Loucy (cell line): Measurements from ENCODE around the gene SLBP.

Source experiments
- H2AFZ ChIP-seq: fragments of 200-600 bp; sonication (generic); 2 replicates; pipeline ENCODE4 v1.6.0; 2016; ENCODE audit warnings: antibody characterized with exemption, mild to moderate bottlenecking, low read length, moderate library complexity
- H3F3A ChIP-seq: fragments of 200-600 bp; 2 replicates; pipeline ENCODE4 v1.6.0; 2016; ENCODE audit warnings: antibody characterized with exemption, low read depth, mild to moderate bottlenecking
- H3K27me3 ChIP-seq: fragments of 200-600 bp; sonication (generic); 2 replicates; pipeline ENCODE4 v1.6.1; 2014; ENCODE audit warnings: low read length, mild to moderate bottlenecking; ENCODE audit not compliant: insufficient read depth, poor library complexity, severe bottlenecking
- H3K36me3 ChIP-seq: fragments of 200-600 bp; sonication (generic); 2 replicates; pipeline ENCODE4 v1.6.1; 2016; ENCODE audit warnings: low read length; ENCODE audit not compliant: insufficient read depth
- H3K4me1 ChIP-seq: fragments of 200-600 bp; sonication (generic); 2 replicates; pipeline ENCODE4 v1.5.1; 2014; ENCODE audit warnings: low read length, mild to moderate bottlenecking; ENCODE audit not compliant: insufficient read depth, poor library complexity, severe bottlenecking
- H3K4me2 ChIP-seq: fragments of 200-600 bp; sonication (generic); 2 replicates; pipeline ENCODE4 v1.6.0; 2014; ENCODE audit warnings: antibody characterized with exemption, low read length, low read depth, mild to moderate bottlenecking; ENCODE audit not compliant: poor library complexity, severe bottlenecking
- H3K4me3 ChIP-seq: fragments of 200-600 bp; sonication (generic); 2 replicates; pipeline ENCODE4 v1.5.1; 2014; ENCODE audit warnings: low read length, mild to moderate bottlenecking, mixed read lengths; ENCODE audit not compliant: poor library complexity, severe bottlenecking
- H3K79me2 ChIP-seq: fragments of 200-600 bp; sonication (generic); 2 replicates; pipeline ENCODE4 v1.6.1; 2014; ENCODE audit warnings: low read length; ENCODE audit not compliant: insufficient read depth
- H3K9ac ChIP-seq: fragments of 200-600 bp; sonication (generic); 2 replicates; pipeline ENCODE4 v1.6.0; 2014; ENCODE audit warnings: mild to moderate bottlenecking, low read depth, low read length, moderate library complexity; ENCODE audit not compliant: poor library complexity, severe bottlenecking
- H3K9me2 ChIP-seq: fragments of 200-600 bp; sonication (generic); replicated peaks from 2 replicates; pipeline ENCODE4 v1.6.1; 2016; ENCODE audit warnings: low read depth, low read length, mixed read lengths
- H3K9me3 ChIP-seq: fragments of 200-600 bp; sonication (generic); 2 replicates; pipeline ENCODE4 v1.6.1; 2014; ENCODE audit warnings: mild to moderate bottlenecking, antibody characterized with exemption, low read length, low read depth; ENCODE audit not compliant: insufficient read depth
- H4K20me1 ChIP-seq: fragments of 200-600 bp; sonication (generic); 2 replicates; pipeline ENCODE4 v1.6.0; 2014; ENCODE audit warnings: antibody characterized with exemption, low read length, mild to moderate bottlenecking; ENCODE audit not compliant: insufficient read depth, poor library complexity, severe bottlenecking
- EZH2phosphoT487 ChIP-seq: fragments of 200-600 bp; IDR thresholded peaks from 2 replicates; pipeline ENCODE4 v1.6.1; 2018; ENCODE audit warnings: antibody characterized with exemption, mild to moderate bottlenecking, moderate library complexity, borderline replicate concordance
- TF ChIP-seq, protein P1 (sequence below): fragments of 200-600 bp; sonication (generic); conservative IDR thresholded peaks from 2 replicates; pipeline ENCODE4 v1.5.1; 2014; ENCODE audit warnings: mild to moderate bottlenecking, antibody characterized with exemption, low read length

Gene SLBP

DNA sequence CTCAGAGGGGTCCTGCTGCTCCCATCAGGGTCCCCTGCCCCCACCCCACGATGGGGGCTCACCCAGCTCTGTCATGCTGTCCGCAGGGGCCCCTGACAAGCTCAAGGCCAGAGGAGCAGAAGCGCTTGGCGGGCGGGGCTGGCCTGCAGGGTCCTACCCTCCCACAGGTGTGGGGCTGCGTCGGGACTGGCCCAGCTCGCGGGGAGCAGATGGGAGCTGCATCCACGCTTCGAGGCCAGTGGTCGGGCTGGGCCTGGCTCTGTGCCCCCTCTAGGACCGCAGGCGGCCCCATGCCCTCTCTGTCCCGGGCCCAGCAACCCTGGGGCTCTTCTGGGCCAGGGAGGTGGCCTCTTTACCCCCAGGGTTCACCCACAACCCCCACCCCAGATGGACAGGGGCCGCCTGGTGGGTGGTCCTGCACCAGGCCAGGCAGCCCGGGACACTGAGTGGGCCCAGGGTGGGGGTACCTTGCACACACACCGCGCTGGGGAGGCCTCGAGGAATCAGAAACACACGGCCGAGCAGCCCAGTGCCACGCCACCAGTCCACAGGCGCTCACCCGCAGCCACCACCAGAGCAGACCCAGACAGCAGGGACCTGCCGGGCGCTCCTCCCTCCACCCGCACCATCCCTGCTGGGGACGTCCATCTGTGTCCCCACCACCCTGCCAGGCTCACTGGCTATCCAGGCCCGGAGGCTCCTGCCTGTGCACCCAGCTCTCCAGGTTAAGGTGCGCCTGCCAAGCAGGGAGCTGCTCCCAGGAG, 39.2 kb upstream of the SLBP start:
- TF ChIP-seq, protein P1, sequence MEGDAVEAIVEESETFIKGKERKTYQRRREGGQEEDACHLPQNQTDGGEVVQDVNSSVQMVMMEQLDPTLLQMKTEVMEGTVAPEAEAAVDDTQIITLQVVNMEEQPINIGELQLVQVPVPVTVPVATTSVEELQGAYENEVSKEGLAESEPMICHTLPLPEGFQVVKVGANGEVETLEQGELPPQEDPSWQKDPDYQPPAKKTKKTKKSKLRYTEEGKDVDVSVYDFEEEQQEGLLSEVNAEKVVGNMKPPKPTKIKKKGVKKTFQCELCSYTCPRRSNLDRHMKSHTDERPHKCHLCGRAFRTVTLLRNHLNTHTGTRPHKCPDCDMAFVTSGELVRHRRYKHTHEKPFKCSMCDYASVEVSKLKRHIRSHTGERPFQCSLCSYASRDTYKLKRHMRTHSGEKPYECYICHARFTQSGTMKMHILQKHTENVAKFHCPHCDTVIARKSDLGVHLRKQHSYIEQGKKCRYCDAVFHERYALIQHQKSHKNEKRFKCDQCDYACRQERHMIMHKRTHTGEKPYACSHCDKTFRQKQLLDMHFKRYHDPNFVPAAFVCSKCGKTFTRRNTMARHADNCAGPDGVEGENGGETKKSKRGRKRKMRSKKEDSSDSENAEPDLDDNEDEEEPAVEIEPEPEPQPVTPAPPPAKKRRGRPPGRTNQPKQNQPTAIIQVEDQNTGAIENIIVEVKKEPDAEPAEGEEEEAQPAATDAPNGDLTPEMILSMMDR, result no peak
- TF ChIP-seq EZH2phosphoT487, result no peak
- Histone ChIP-seq H3K79me2 (no peaks in the 10 kb centered on the region), H3K9me2 (no peaks in the 10 kb centered on the region), H3K4me3 (no peak overlapping the region), H3K27me3 (no peaks in the 10 kb centered on the region), H3K9ac (no peak overlapping the region), H3K9me3 (no peaks in the 10 kb centered on the region), H2AFZ (no peak overlapping the region), H4K20me1 (no peaks in the 10 kb centered on the region), H3K36me3 (no peaks in the 10 kb centered on the region), H3K4me1 (peaks cover 4% of the 10 kb centered on the region), H3F3A (no peaks in the 10 kb centered on the region), H3K4me2 (no peak overlapping the region)

DNA sequence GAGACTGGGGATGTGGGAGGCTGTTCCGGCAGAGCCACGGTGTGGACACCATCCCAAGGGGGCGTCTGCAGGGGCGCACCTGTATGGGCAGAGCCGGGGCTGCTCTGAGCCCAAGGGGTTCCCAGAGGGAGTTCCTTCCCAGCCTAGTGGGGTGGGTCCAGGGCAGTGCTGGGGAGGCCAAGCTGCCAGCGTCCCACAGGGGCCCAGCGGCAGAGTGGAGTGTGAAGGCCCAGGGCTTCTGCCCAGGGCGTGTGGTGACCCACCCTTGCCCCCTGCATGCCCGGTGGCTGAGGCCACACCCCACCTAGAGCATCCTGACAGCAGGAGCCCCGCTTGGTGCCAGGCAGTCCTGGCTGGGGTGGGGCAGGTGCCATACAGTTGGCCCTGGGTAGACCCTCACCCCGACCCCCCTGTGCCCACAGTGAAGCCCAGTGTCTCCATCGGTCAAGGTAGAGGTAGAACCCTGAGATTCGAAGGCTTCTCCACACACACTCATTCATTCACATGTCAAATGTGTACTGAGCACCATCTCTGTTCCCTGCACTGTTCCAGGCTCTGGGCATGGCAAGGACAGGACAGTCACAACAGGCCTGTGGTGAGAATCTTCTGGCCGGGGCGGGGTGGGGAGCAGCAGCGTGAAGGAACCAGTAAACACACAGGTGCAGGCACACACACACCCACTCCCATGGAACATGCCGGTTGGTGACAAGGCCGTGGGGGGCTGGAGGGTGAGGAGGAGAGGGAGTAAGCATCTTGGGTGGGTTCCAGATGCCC, 38.4 kb upstream of the SLBP start:
- Histone ChIP-seq H4K20me1 (no peaks in the 10 kb centered on the region), H3K4me1 (peaks cover 4% of the 10 kb centered on the region), H2AFZ (no peak overlapping the region), H3K79me2 (no peaks in the 10 kb centered on the region), H3K4me3 (no peak overlapping the region), H3K36me3 (no peaks in the 10 kb centered on the region), H3K9me3 (no peaks in the 10 kb centered on the region), H3F3A (no peaks in the 10 kb centered on the region), H3K27me3 (no peaks in the 10 kb centered on the region), H3K9me2 (no peaks in the 10 kb centered on the region), H3K4me2 (no peak overlapping the region), H3K9ac (no peak overlapping the region)
- no peak for TF ChIP-seq EZH2phosphoT487
- TF ChIP-seq, protein P1, result no peak

DNA sequence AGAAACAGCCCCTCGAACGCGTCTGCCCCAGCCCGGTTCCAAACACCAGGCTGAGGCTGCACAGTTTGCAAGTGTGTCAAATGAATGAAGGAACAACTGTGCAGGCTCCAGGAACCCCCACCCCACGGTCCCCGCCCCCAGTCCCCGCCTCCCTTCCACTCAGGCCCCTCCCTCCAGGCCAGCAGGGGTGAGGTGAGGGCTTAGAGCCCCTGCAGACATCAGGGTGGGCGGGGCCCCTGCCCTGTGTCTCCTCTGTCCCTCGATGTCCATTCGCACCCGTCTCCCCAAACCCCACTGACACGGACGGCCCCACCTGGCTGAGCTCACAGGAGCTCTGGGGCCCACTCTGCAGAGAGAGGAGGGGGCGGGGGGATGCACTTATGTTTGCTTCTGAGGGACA, 37.7 kb upstream of the SLBP start:
- Histone ChIP-seq H3K9ac (no peak overlapping the region), H3K36me3 (peaks cover 3% of the 10 kb centered on the region; the same call in 1 of the 2 replicates)

More for the DNA sequence above, 37.7 kb upstream of the SLBP start:
- H3F3A ChIP-seq, result no peaks in the 10 kb centered on the region
- H3K4me3 ChIP-seq, result no peak overlapping the region
- no peaks in the 10 kb centered on the region for H4K20me1 ChIP-seq
- H2AFZ ChIP-seq, result no peak overlapping the region
- H3K79me2 ChIP-seq, result no peaks in the 10 kb centered on the region
- no peak overlapping the region for H3K4me2 ChIP-seq
- H3K9me2 ChIP-seq, result no peaks in the 10 kb centered on the region
- H3K9me3 ChIP-seq, result no peaks in the 10 kb centered on the region
- H3K27me3 ChIP-seq, result no peaks in the 10 kb centered on the region
- H3K4me1 ChIP-seq, result peaks cover 4% of the 10 kb centered on the region
- TF ChIP-seq, protein P1, result no peak
- TF ChIP-seq EZH2phosphoT487, result no peak
